Natural killer cell (primary cell): ENCODE data around the gene TFE3. TPM values are rescaled to one million over a fixed set of nuclear protein-coding genes. Genes with fewer than 3 reads are reported as not detected.

Source experiments
- ATAC-seq, 3 donors: fragments of 150-1000 bp in 2 of 3; fragments of 200-7000 bp in 1 of 3; cut with Tn5 transposase; 1 replicate in 1 of 3; 2 replicates in 2 of 3; pipeline ENCODE4 v1.10.0; 2021; ENCODE audit warnings: mild to moderate bottlenecking in 2 of 3, moderate library complexity in 2 of 3
- DNase-seq, 2 donors: peaks; one replicate each; pipeline versions ENCODE4 v3.0.0 to v3.0.0-alpha.2; 2013 to 2021; ENCODE audit warnings: mixed read lengths in 1 of 2
- H3K27ac ChIP-seq: one replicate; pipeline ENCODE4 v1.5.1; 2013; ENCODE audit warnings: mild to moderate bottlenecking, low read length
- H3K27me3 ChIP-seq: one replicate; pipeline ENCODE4 v1.6.1; 2013; ENCODE audit warnings: low read length; ENCODE audit not compliant: control insufficient read depth, insufficient read depth
- H3K36me3 ChIP-seq: one replicate; pipeline ENCODE4 v1.6.1; 2013; ENCODE audit warnings: low read length; ENCODE audit not compliant: control insufficient read depth, insufficient read depth
- H3K4me1 ChIP-seq: one replicate; pipeline ENCODE4 v1.6.1; 2013; ENCODE audit warnings: low read length; ENCODE audit not compliant: control insufficient read depth, insufficient read depth
- H3K4me3 ChIP-seq: one replicate; pipeline ENCODE4 v1.5.1; 2013; ENCODE audit warnings: low read length
- H3K9me3 ChIP-seq: one replicate; pipeline ENCODE4 v1.6.1; 2013; ENCODE audit warnings: low read length; ENCODE audit not compliant: control insufficient read depth, insufficient read depth
- H3K27ac Mint-ChIP-seq, 2 donors: one replicate each; pipeline ENCODE4 v1.8.0; 2022; ENCODE audit warnings: mild to moderate bottlenecking in 2 of 2, mixed read lengths in 2 of 2, moderate library complexity in 1 of 2
- H3K27me3 Mint-ChIP-seq, 2 donors: one replicate each; pipeline ENCODE4 v1.8.0; 2022; ENCODE audit warnings: low read depth in 2 of 2, mixed read lengths in 2 of 2
- H3K36me3 Mint-ChIP-seq: one replicate; pipeline ENCODE4 v1.8.0; 2022; ENCODE audit warnings: mixed read lengths
- H3K4me1 Mint-ChIP-seq, 2 donors: one replicate each; pipeline ENCODE4 v1.8.0; 2022; ENCODE audit warnings: mixed read lengths in 2 of 2
- H3K4me3 Mint-ChIP-seq: one replicate; pipeline ENCODE4 v1.8.0; 2022; ENCODE audit warnings: mild to moderate bottlenecking, moderate library complexity, mixed read lengths
- H3K9me3 Mint-ChIP-seq, 2 donors: one replicate each; pipeline ENCODE4 v1.8.0; 2022; ENCODE audit warnings: mixed read lengths in 2 of 2
- CTCF ChIP-seq: fragments of 200-600 bp; IDR thresholded peaks from one replicate; pipeline ENCODE4 v1.8.0; 2022; ENCODE audit warnings: antibody characterized with exemption
- WGBS: methylation state at CpG from one replicate; pipeline ENCODE4 v1.1.7; 2013; ENCODE audit warnings: missing lambda C conversion rate; ENCODE audit not compliant: insufficient coverage; 5-methylcytosine and 5-hydroxymethylcytosine counted together
- intact Hi-C: fragments of 100-400 bp; cut with micrococcal nuclease; formaldehyde crosslinking; loops from one replicate; pipeline ENCODE4 v1.14.2; 2022
- total RNA-seq, 4 donors: library from RNA; stranded (reverse); fragments of 120-200 nt in 1 of 4; gene quantifications; one replicate each; pipeline versions ENCODE4 v1.2.3 to v1.2.4, GENCODE V29; 2013 to 2022

The TFE3 gene
- total RNA-seq, 3 donors from 2014 or later (not counting 1 experiment from before 2014, with no cell fraction given), result 43.8 to 57.5 (median 43.9) TPM

- H3K4me3 Mint-ChIP-seq, result no peak overlapping the region
- Histone ChIP-seq H3K4me3 (no peak overlapping the region), H3K36me3 (no peaks in the 10 kb centered on the region), H3K27me3 (no peaks in the 10 kb centered on the region), H3K9me3 (no peaks in the 10 kb centered on the region), H3K4me1 (no peaks in the 10 kb centered on the region), H3K27ac (no peak overlapping the region)
- no peak for TF ChIP-seq CTCF
- WGBS, result 95% methylated on average over 5 of the region's 9 CpGs
- H3K27ac Mint-ChIP-seq, result no peak overlapping the region
- H3K27me3 Mint-ChIP-seq, result no peaks in the 10 kb centered on the region
- no peaks in the 10 kb centered on the region for H3K9me3 Mint-ChIP-seq
- H3K36me3 Mint-ChIP-seq, result no peaks in the 10 kb centered on the region
- ATAC-seq, result no peak
- no peak for DNase-seq
- intact Hi-C loops, result no loop called here
- H3K4me1 Mint-ChIP-seq, result no peaks in the 10 kb centered on the region
These were observed 23.5 kb upstream of the TFE3 start for GRCh38 chrX:49066690-49067089.

GRCh38 chrX:49066278-49066677, 23.1 kb upstream of the TFE3 start:
- DNase-seq (no peak), ATAC-seq (no peak)
- Mint-ChIP-seq H3K27me3 (no peaks in the 10 kb centered on the region), H3K27ac (no peak overlapping the region), H3K9me3 (no peaks in the 10 kb centered on the region), H3K4me1 (no peaks in the 10 kb centered on the region), H3K4me3 (no peak overlapping the region), H3K36me3 (no peaks in the 10 kb centered on the region)
- H3K9me3 ChIP-seq, result no peaks in the 10 kb centered on the region
- intact Hi-C loops, result no loop called here
- H3K4me3 ChIP-seq, result no peak overlapping the region
- 100% methylated on average over 1 of the region's 2 CpGs for WGBS
- no peaks in the 10 kb centered on the region for H3K4me1 ChIP-seq
- no peaks in the 10 kb centered on the region for H3K36me3 ChIP-seq
- H3K27ac ChIP-seq, result no peak overlapping the region
- H3K27me3 ChIP-seq, result no peaks in the 10 kb centered on the region
- no peak for TF ChIP-seq CTCF

DNA sequence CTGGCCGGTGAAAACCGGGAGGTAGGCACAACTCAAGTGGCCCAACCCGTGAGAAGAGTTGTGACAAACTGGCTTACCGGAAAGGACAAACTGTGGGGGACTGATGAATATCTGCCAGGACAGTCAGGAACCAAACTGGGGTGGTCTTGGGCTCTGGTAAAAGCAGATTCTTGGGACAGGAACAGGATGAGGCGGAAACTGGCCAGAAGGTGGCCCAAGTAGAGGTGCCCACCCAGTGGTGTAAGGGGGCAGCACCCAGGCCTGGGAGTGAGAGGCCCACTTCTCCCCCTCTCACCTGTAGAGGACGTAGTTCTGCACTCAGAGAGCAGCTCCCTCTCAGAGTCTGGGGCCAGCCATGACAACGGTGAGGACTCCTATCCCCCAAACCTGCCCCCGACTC, 21.6 kb upstream of the TFE3 start:
- intact Hi-C loops, result no loop called here
- H3K4me3 ChIP-seq, result no peak overlapping the region
- TF ChIP-seq CTCF, result no peak
- WGBS, result 89% methylated on average over 7 of the region's 8 CpGs
- DNase-seq, result no peak
- Mint-ChIP-seq H3K4me1 (no peaks in the 10 kb centered on the region), H3K27me3 (no peaks in the 10 kb centered on the region), H3K27ac (no peak overlapping the region), H3K4me3 (no peak overlapping the region), H3K36me3 (no peaks in the 10 kb centered on the region), H3K9me3 (no peaks in the 10 kb centered on the region)
- H3K4me1 ChIP-seq, result no peaks in the 10 kb centered on the region
- no peak for ATAC-seq
- H3K27ac ChIP-seq, result no peak overlapping the region
- no peaks in the 10 kb centered on the region for H3K9me3 ChIP-seq
- H3K27me3 ChIP-seq, result no peaks in the 10 kb centered on the region
- no peaks in the 10 kb centered on the region for H3K36me3 ChIP-seq

- intact Hi-C loops, result no loop called here
- DNase-seq (no peak), ATAC-seq (no peak)
- no peak for TF ChIP-seq CTCF
- Mint-ChIP-seq H3K4me1 (no peaks in the 10 kb centered on the region), H3K27ac (no peak overlapping the region), H3K9me3 (no peaks in the 10 kb centered on the region), H3K4me3 (no peak overlapping the region), H3K36me3 (no peaks in the 10 kb centered on the region), H3K27me3 (no peaks in the 10 kb centered on the region)
- H3K9me3 ChIP-seq, result no peaks in the 10 kb centered on the region
- no peaks in the 10 kb centered on the region for H3K4me1 ChIP-seq
- H3K27ac ChIP-seq, result no peak overlapping the region
- no peaks in the 10 kb centered on the region for H3K36me3 ChIP-seq
- 98% methylated on average over 20 of the region's 20 CpGs for WGBS
- no peak overlapping the region for H3K4me3 ChIP-seq
- no peaks in the 10 kb centered on the region for H3K27me3 ChIP-seq
These were observed 21.1 kb upstream of the TFE3 start for GRCh38 chrX:49064303-49064702.
